Bladder microvascular endothelial cell (primary cell): ENCODE data around the gene LSM4. TPM values are rescaled to one million over a fixed set of nuclear protein-coding genes. Genes with fewer than 3 reads are reported as not detected.

Experiments used
- total RNA-seq: library from RNA; depleted of rRNA; stranded (reverse); fragments of >200 nt; gene quantifications from 2 replicates; pipeline ENCODE4 v1.2.3, GENCODE V29; 2014

LSM4 gene
- total RNA-seq: 109 and 140 TPM in 2 replicates

GRCh38 chr19:18322759-18323460 lies at the start of gene LSM4:
Gene LSM4, minus strand, starts transcription at chr19:18323076. Its CDS starts 56 bp downstream, at chr19:18323020.

GRCh38 chr19:18340190-18340989 lies 17.5 kb upstream of the LSM4 start, which contains the start of gene PGPEP1:
Gene PGPEP1, plus strand, starts transcription at chr19:18340598. Its CDS starts 84 bp downstream, at chr19:18340682.

GRCh38 chr19:18281082-18282020 lies 41.5 kb downstream of the LSM4 start, which contains the start of gene JUND:
Gene JUND, minus strand, starts transcription at chr19:18281622. Its CDS starts 138 bp downstream, at chr19:18281484.

GRCh38 chr19:18274219-18274780 lies 48.6 kb downstream of the LSM4 start, which contains the start of gene IQCN:
Gene IQCN, minus strand, starts transcription at chr19:18274452. Its CDS starts 4,974 bp downstream, at chr19:18269478.

Other genes starting within 250 kb of the LSM4 start
- 0.31 and 0.49 TPM in 2 replicates for gene IL12RB1, start 236.1 kb downstream of the LSM4 start, total RNA-seq
- gene MAST3, start 225.3 kb downstream of the LSM4 start, total RNA-seq: 1.1 and 4.7 TPM in 2 replicates
- gene PIK3R2, start 169.9 kb downstream of the LSM4 start, total RNA-seq: 0.97 and 3.7 TPM in 2 replicates
- 4.4 and 5.7 TPM in 2 replicates for gene IFI30, start 149.3 kb downstream of the LSM4 start, total RNA-seq
- gene MPV17L2, start 129.9 kb downstream of the LSM4 start, total RNA-seq: 7.8 and 9.3 TPM in 2 replicates
- gene RAB3A, start 119.0 kb downstream of the LSM4 start, total RNA-seq: 0.16 and 0.94 TPM in 2 replicates
- 0.16 and 0.25 TPM in 2 replicates for gene PDE4C, start 96.6 kb downstream of the LSM4 start, total RNA-seq
- 0.16 and 0.31 TPM in 2 replicates for gene IQCN, start 48.6 kb downstream of the LSM4 start, total RNA-seq
- 101 TPM in 2 replicates for gene JUND, start 41.5 kb downstream of the LSM4 start, total RNA-seq
- gene PGPEP1, start 17.5 kb upstream of the LSM4 start, total RNA-seq: 18.6 and 21.6 TPM in 2 replicates
- gene GDF15, start 63.1 kb upstream of the LSM4 start, total RNA-seq: 54.4 and 214 TPM in 2 replicates
- gene LRRC25, start 74.5 kb upstream of the LSM4 start, total RNA-seq: not detected in 2 replicates
- 46.1 and 56.0 TPM in 2 replicates for gene SSBP4, start 96.3 kb upstream of the LSM4 start, total RNA-seq
- gene ISYNA1, start 115.1 kb upstream of the LSM4 start, total RNA-seq: 28.7 and 74.6 TPM in 2 replicates
- 13.4 and 16.6 TPM in 2 replicates for gene ELL, start 199.0 kb upstream of the LSM4 start, total RNA-seq
- 142 and 161 TPM in 2 replicates for gene FKBP8, start 220.5 kb upstream of the LSM4 start, total RNA-seq
- gene KXD1, start 234.8 kb upstream of the LSM4 start, total RNA-seq: 50.8 and 53.6 TPM in 2 replicates
- gene UBA52, start 248.8 kb upstream of the LSM4 start, total RNA-seq: 765 and 812 TPM in 2 replicates